NCI-H1417 (cell line): ENCODE measurements around the gene KSR2.
A peak's percentile ranks its signal among the peaks of the same experiment; 100 is the strongest.

Experiments used
- DNase-seq, 3 experiments: peaks; one replicate each; lab custom pipeline; 2025; lab: John Stamatoyannopoulos, UW

The KSR2 gene

DNA sequence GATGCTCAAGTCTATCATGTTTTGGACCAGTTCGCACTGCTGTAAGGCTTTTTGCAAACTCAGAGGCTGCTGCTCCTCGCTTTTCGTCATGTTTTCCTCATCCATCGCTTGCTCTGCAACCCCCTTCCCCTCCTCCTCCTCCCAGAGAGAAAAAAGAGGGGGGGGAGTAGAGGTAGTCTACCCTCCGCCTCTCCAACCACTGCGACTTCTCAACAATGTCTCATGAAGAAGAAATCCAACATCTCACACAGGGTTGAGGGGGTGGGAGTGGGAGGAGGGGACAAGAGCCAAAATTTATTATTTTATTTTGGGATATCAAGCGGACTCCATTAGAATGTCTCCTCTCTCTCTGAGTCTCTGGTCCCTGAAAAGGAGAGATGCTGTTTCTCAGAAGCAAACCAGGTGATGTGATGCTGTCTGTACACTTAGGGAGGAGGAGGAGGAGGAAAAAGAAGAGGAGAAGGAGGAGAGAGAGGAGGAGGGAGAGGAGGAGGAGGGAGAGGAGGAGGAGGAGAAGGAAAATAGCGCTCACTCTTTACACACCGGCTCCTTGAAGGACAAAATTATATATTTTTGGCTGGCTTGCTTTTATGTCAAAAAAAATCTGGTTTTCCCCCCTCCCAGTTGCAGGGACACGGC, 520 bp downstream of the KSR2 start:
- DNase-seq, result peak; percentile 30 to 71 (median 52)

DNA sequence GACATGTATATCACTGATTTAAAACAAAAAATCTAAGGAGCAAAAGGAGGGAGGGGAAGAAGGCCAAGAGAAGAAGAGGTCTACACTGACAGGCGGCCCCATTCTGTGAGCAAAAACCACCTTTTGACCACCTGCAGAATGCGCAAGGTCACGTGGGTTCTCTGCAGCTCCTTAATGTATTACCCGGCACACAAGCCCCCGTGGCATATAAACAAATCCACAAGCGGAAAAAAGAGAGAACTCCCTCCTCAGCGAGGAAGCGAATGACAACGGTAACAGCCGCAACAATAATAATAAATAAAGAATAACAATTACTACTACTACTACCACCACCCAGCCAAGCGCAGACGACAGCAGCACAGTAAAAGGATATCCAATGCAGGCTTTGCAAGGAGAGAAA, 1.3 kb downstream of the KSR2 start:
- DNase-seq, result peak; percentile 40 to 68 (median 61)

DNA sequence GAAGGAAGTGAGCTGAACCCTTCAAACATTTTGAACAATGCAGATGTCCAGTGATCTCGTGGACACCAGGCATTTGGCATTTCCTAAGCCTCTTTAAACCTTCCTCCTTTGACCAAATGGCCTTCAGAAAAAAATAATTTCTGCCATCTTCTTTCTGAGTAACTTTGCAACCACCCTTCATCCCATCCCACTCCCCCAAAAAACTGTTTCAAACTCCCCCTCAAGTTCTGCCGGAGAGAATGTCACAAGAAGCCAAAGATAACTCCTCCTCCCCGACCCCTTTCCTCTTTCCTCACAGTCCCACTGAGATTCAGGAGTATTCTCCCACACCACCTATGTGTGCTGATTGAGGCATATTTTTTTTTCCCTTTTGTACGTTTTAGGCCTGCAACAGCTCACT, 1.7 kb downstream of the KSR2 start:
- peak in 1 of 3 experiments; percentile 39 for DNase-seq

DNA sequence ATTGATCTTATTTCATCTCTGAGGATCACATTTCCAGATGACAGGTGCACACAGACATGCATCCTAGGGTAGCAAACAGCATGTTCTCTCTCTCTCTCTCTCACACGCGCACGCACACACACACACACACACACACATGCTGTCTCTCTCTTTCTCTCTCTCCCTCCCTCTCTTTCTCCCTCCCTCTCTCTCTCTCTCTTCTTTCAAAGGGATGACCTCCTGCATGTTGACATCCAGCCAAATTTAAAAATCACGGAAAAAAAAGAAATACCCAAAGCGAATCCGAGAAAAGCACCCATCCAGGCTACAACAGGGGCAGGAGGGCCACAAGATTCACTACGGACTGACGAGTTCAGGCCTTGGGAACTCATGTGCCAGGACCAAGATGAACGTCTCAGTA, 2.3 kb downstream of the KSR2 start:
- peak; percentile 39 to 55 (median 49) for DNase-seq

DNA sequence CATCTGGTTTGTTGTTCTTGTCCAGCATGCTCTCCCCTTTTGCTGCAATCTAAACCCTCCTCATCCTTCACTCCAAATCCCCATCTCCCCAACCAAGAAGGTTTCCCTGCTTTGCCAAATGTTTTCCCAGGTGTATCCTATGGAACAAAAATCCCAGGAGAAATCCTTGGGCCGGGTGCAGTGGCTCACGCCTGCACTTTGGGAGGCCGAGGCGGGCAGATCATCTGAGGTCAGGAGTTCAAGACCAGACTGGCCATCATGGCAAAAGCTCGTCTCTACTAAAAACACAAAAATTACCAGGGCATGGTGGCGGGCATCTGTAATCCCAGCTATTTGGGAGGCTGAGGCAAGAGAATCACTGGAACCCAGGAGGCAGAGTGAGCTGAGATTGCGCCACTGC, 5.0 kb downstream of the KSR2 start:
- DNase-seq, result no peak

DNA sequence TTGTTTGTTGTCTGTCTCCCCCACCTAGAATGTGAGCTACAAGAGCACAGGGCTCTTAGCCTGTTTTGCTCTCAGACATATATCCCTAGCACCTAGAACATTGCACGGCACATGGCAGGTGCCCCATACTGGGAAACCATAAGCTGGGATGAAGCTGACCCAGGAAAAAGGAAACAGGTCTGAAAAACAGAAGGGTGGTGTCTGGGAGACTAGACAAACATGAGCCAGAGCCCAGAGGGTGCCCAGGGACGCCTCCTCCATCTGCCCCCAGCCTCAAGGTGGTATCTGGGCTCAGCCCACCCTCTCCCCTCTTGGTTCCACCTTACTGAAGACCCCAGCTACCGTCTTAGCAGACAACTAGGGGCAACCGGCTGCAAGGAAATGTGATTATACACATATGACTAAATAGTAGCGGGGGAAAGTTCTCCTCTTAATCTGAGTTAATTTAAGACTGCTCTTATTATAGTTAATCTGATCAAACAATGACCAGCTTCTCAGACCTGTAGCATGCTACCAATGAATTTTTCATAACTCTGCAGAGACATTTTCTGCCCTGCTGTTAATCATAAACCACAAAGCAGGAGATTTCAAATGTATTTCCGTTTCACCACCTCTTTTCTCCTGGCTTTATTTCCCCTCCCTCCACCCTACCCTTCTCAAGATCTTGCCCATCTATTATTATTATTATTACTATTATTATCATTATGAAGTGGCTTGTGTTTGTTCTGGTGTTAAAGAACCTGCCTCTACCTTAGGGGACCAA, 31.9 kb downstream of the KSR2 start:
- no peak for DNase-seq

DNA sequence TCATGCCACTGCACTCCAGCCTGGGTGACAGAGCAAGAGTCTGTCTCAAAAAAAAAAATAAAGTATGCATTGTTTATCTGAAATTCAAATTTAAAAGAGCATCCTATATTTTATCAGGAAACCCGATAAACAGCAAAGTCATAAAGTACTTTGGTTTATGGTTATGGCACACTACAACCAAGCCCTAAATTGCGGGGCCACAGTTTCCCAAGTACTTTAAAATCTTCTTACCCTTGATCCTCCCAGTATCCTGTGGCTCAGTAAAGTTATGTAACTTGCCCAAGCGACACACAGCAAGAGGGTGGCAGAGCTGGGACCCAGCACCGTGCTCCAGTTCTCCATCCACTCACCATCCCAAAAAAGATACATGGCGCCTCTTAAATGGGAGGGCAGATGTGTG, 35.2 kb downstream of the KSR2 start:
- DNase-seq, result no peak

DNA sequence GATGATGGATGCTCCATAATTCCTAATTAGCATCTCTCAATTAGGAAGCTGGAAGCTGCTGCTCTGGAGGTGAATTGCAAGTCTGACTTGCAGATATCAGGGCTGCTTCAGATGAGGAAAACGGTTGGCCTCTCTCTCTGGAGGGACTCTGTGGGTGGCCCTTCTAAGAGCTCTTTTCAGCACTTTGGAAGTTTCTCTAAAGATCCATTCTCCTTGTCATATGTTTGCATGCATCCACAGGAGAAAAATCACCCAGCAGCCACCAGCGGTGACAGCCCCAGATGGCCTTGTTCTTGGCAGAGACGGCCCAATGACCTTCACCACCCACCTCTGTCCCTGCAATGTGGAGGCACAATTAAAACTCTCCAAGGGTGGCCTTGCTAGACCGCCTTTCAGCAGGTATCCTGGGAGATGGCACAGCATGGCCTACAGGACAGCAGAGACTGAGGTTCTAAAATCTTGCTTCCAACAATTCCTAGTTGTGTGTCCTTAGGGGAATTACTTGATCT, 42.3 kb downstream of the KSR2 start:
- no peak for DNase-seq

DNA sequence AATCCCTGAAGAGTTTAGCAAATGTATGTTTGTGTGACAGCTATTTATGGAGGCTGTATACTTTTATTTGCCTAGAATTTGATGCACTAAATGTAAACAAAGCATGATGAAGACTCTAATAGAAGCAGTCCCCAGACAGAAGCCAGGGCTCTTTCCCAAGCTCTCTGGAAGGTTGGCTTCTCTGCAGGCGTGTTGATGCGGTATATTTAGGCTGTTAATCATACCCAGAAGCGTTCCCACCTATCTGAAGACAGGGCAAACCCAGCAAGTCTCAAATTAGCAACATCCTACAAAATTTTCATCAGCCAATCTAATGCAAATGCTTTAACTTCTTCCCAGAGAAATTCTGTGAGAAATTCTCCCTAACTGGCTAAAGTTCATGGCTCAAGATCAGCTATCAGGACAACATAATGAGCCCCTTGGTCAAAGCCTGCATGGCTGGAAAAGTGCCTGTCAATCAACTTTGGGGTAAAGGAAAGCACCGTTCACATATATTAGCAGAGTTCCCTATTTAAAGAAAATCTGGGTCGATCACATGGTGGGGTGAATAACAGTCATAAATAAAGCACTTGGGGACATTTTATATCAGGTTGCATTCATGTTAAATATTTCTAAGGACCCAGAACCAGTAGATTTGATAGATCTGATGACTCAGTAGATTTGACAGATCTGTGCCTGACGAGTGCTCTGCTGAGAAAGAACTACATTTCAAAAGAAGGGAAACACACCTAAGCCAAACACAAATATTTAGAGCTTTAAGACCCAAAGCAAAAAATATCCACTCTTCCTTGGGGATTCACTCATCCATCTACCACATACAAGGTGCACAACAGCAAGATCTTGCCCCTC, 46.6 kb downstream of the KSR2 start:
- no peak for DNase-seq

DNA sequence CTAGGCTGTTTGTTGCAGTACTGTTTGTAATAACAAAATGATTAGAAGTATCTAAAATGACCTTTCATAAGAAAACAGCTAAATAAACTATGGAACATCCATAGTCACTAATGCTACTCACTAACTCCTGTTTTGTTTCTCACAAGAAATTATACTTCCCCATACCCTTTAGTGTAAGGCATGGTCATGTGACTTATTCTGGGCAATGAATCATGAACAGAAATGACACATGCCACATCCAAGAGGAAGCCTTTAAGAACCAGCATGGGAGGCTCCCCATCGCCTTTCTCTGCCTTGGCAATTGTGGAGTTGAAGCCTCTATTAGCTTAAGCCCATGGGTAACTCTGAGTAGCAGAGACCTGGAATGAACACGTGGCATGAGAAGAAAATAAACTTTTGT, 49.3 kb downstream of the KSR2 start:
- no peak for DNase-seq

DNA sequence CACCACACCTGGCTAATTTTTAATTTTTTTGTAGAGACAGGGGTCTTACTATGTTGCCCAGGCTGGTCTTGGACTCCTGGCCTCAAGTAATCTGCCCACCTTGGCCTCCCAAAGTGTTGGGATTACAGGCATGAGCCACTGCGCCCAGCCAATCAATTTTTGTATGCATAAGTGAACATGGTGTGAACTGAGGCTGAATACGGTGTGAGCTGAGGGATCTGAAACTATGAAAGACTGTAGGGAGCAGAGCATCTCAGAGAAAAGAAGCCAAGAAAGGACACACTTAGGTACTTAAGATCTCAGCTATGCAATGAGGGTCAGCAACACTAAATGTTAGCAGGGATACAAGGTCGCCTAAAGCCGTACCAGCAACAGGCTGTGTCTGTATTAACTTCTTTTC, 54.1 kb downstream of the KSR2 start:
- no peak for DNase-seq

DNA sequence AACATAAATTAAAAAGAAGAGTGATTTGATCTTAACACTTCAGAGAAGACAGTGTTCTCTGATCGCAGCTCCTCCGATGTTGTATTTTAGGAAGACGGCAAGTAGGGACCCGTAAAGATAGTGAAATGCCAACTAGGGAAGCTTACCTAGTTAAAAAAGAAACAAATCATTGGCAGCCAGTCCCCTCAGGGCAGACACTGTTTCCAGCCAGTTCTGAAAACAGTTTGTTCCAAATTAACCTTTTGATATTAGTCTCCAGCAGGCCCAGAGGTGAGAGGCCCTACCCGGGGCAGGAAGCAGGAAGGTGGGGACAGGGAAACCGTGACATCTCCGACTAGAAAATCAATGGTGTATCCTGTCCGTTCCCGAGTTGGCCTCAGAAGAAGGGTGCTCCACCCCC, 56.0 kb downstream of the KSR2 start:
- DNase-seq, result no peak

DNA sequence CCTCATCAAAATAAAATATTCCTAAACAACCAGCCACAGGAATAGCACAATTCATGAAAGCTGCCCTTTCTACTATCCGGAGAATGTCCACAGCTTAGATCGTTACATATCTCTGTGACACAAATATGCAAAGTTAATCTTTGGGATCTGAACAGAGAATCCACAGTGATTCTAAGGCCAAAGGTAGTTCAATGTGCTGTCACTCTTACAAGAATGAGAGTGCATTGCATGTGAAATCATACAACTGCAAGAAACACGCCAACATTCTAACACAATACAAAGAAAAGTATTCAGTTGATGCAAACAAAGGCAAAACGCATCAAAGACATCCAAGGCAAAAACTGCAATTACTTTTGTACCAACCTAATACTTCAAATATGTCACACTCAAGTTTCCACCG, 60.4 kb downstream of the KSR2 start:
- no peak for DNase-seq

DNA sequence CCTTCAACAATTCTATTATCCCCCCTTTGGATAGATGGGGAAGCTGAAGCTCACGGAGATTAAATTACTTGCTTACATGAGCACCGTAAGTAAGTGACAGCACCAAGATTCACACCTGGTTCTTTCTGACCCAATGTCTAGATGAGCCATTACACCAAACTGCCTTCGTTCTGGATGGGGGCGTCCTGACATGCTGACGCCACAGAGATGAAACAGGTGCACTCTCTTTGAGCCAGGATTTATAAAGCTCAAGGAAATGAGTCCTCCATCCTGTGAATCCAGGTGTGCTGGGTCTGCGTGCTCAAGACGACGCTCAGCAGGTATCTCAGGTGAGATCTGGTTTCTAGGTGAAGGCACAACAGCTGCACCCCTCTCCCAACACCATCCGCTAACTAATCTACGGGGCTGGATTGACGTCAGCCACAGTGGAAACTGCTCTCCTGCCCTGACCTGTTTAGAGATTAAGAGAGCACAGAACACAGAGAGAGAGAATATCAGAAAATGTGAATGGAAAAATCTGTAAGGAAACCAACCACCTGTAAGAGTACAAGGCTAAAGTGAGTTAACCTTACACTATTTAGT, 61.6 kb downstream of the KSR2 start:
- peak; percentile 56 to 77 (median 64) for DNase-seq

DNA sequence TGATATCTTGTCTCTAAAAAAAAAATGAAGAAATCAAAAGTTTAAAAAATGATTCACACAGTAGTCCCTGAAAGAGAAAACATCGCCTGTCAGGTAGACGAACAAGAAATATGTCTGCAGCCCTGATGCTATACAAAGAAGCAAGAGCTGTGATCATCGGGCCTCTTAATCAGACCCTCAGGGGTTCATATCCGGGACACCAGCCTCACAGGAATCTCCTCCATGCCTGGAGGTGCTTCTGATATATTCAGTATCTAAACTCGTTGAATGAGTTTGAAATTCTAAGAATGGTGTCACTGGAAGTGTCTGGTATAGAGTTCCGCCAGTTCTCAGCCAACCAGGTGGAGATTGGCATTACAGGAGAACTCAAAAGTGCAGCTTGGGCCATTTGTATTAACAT, 64.7 kb downstream of the KSR2 start:
- no peak for DNase-seq

DNA sequence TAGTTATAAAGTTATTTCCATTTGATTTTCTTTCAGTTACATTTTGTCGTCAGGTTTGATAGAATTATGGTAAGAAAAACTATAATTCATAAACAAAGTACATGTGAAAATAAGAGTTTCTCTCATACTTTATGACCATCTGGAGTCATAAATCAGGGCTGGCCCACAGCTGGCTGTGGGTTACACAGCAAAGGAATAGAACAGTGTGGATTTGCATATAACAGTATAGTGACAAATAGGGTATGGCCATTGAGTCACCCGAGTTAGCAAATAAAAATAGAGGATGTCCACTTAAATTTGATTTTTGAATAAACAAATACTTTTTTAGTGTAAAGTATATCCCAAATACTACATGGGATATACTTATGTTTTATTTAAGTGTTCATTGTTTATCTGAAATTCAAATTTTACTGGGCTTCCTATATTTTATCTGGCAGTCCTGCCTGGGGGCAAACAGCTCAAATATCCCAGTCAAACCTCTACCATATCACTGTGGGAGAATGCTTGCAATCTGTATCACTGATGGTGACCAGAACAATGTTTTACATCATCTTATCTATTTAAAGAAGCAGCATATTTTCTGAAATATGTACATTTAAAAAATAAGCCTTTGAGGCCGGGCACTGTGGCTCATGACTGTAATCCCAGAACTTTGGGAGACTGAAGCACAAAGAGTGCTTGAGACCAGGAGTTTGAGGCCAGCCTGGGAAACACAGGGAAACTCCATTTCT, 65.5 kb downstream of the KSR2 start:
- DNase-seq, result no peak

DNA sequence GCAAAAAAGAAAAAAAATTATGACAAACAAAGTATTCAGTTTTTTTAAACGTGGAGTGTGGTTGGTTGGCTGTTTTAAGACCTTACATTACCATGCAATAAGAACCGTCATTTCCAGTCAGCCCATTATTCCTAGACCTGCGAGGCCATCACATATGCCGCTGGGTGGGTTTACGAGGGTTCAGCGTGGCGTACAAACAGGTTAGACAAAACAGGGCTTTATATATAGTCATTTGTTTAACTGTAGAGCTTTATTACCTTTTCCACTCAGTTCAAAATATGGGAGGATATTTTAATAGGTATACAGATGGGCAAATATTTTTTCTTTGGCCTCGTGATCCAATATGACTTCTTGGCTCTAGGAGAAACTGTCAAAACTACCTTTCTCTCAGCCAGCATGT, 67.2 kb downstream of the KSR2 start:
- no peak for DNase-seq

DNA sequence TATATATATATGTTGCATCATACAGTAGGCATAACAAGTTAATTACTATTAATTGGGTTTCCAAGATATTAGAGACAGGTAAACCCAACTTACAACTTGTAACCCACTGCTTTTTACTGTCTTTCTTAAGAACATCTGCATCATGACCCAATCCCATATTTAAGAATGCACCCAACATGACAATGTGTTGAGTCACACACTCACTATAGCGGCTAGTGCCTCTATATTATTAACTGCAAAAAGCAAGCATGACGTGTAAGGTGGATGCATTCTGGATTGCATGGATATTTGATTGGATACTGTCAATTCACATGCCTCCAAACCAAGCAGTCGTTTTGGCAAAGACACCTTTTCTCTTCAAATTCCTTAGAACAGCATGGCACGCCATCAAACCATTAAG, 68.2 kb downstream of the KSR2 start:
- DNase-seq, result no peak

DNA sequence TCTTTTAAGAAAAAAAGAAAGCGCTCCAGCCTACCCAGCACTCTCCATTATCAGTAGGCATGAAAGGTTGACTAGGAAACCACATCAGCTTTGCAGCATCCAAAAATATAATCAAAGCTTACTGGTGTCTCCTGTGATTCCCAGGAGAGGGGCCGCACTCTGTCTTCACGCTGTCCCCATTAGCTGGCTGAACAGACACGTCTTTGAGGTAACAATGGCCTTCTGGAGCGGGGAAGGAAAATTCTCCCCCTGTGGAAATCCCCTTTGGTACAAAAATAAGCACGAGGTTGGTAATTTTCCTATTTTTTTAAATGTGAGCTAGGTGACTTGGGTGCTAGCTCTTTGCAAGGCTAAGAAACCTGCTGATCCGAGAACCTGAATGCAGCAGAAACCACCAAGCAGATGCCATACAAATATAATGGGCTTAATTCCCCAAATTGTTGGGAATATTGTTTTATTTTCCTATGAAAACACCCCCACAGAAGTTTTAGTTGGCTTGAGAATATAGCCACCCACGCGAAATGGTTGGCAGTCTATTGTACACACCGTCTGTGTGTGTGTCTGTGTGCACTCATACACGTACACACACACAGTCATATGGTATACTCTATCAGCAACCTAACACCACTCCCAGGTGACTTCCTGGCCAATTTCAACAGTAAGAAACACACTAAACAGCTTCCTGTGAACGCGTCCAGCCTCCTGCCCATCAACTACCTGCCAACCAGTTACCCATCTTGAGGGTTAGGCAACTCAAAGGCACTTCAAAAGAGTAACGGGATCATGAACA, 71.2 kb downstream of the KSR2 start:
- DNase-seq, result no peak

DNA sequence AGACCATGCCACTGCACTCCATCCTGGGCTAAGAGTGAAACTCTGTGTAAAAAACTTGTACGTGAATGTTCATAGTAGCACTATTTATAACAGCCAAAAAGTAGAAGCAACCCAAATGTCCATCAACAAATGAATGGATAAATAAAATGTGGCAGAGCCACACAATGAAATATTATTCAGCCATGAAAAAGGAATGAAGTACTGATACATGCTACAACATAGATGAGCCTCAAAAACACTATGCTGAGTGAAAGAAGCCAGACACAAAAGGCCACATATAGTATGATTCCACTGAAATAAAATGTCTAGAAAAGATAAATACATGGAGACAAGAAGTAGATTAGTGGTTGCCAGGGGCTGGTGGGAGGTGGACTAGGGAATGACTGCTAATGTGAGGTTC, 72.8 kb downstream of the KSR2 start:
- no peak for DNase-seq

DNA sequence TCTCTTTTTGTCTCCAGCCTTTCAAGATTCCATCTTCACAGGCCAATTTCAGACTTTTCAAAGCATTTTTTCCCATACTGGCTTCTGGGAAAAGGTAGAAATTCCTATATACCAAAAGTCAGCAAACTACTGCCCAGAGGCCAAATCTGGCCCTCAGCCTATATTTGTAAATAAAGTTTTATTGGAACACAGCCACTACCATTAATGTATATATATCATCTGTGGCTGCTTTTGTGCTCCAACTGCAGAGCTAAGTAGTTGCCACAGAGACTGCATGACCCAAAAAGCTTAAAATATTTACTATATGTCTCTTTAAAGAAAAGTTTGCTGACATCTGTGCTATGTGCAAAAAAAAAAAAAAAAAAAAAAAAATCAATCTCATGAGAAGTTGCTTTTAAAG, 76.3 kb downstream of the KSR2 start:
- DNase-seq, result no peak
